HepG2 (cell line): ENCODE results near the gene KRT15. TPM values are rescaled to one million over a fixed set of nuclear protein-coding genes. Genes with fewer than 3 reads are reported as not detected.

Experiments used
- AGO2 ChIP-seq: fragments of 200-400 bp; formaldehyde crosslinking; optimal IDR thresholded peaks from 2 replicates; pipeline ENCODE3; 2017; ENCODE audit warnings: mild to moderate bottlenecking, low read depth, low read length, moderate library complexity
- CAMTA2 ChIP-seq: sonication (generic); formaldehyde crosslinking; IDR thresholded peaks from 2 replicates; pipeline ENCODE4 v1.4.0; 2020; ENCODE audit warnings: mild to moderate bottlenecking, missing genetic modification reagents, borderline replicate concordance
- CC2D1A ChIP-seq: sonication (generic); formaldehyde crosslinking; IDR thresholded peaks from 2 replicates; pipeline ENCODE4 v1.8.1; 2023; ENCODE audit warnings: mild to moderate bottlenecking, missing genetic modification reagents
- FOXJ3 ChIP-seq: sonication (generic); formaldehyde crosslinking; IDR thresholded peaks from 2 replicates; pipeline ENCODE4 v1.4.0; 2020; ENCODE audit warnings: missing genetic modification reagents, mild to moderate bottlenecking, borderline replicate concordance
- FOXO1 ChIP-seq: sonication (generic); formaldehyde crosslinking; IDR thresholded peaks from 2 replicates; pipeline ENCODE4 v1.4.0; 2020; ENCODE audit warnings: missing genetic modification reagents
- FOXP1 ChIP-seq, 2 experiments: fragments of 450-650 bp in 1 of 2; IDR thresholded peaks; 2 replicates each; pipeline ENCODE4 v1.6.1; 2017 to 2018; ENCODE audit warnings: antibody characterized with exemption in 1 of 2
- GPBP1L1 ChIP-seq: sonication (generic); formaldehyde crosslinking; IDR thresholded peaks from 2 replicates; pipeline ENCODE4 v1.5.0; 2020; ENCODE audit warnings: mild to moderate bottlenecking, missing genetic modification reagents
- HDAC1 ChIP-seq: sonication (generic); formaldehyde crosslinking; IDR thresholded peaks from 2 replicates; pipeline ENCODE4 v1.5.1; 2020; ENCODE audit warnings: mild to moderate bottlenecking, missing genetic modification reagents
- HNRNPLL ChIP-seq: fragments of 200-400 bp; formaldehyde crosslinking; IDR thresholded peaks from 2 replicates; pipeline ENCODE4 v1.6.1; 2017; ENCODE audit warnings: mild to moderate bottlenecking, low read depth, low read length; ENCODE audit not compliant: poor library complexity, severe bottlenecking
- MAF1 ChIP-seq: sonication (generic); formaldehyde crosslinking; IDR thresholded peaks from 2 replicates; pipeline ENCODE4 v1.5.0; 2020; ENCODE audit warnings: missing genetic modification reagents, borderline replicate concordance
- NFIC ChIP-seq: IDR thresholded peaks from 2 replicates; pipeline ENCODE4 v1.6.1; 2012; ENCODE audit warnings: mild to moderate bottlenecking, low read length, inconsistent platforms
- PLRG1 ChIP-seq: fragments of 450-650 bp; conservative IDR thresholded peaks from 2 replicates; pipeline ENCODE4 v1.6.1; 2016
- RFXAP ChIP-seq: sonication (generic); formaldehyde crosslinking; IDR thresholded peaks from 2 replicates; pipeline ENCODE4 v1.4.0; 2020; ENCODE audit warnings: missing genetic modification reagents, borderline replicate concordance
- SALL1 ChIP-seq: sonication (generic); formaldehyde crosslinking; IDR thresholded peaks from 2 replicates; pipeline ENCODE4 v1.8.0; 2022; ENCODE audit warnings: mild to moderate bottlenecking, missing genetic modification reagents
- TEF ChIP-seq: sonication (generic); formaldehyde crosslinking; IDR thresholded peaks from 2 replicates; pipeline ENCODE4 v1.5.0; 2020; ENCODE audit warnings: missing genetic modification reagents
- ZKSCAN1 ChIP-seq: fragments of 150-350 bp; IDR thresholded peaks from 2 replicates; pipeline ENCODE4 v1.6.1; 2014; ENCODE audit warnings: low read length
- ZNF30 ChIP-seq: sonication (generic); formaldehyde crosslinking; IDR thresholded peaks from 2 replicates; pipeline ENCODE4 v1.5.0; 2020; ENCODE audit warnings: mild to moderate bottlenecking, missing genetic modification reagents
- ZNF333 ChIP-seq: sonication (generic); formaldehyde crosslinking; IDR thresholded peaks from 2 replicates; pipeline ENCODE4 v1.4.0; 2020; ENCODE audit warnings: mild to moderate bottlenecking, missing genetic modification reagents, borderline replicate concordance
- ZSCAN29 ChIP-seq: sonication (generic); formaldehyde crosslinking; conservative IDR thresholded peaks from 2 replicates; pipeline ENCODE4 v1.4.0; 2020; ENCODE audit warnings: mild to moderate bottlenecking, missing genetic modification reagents
- ZSCAN5A ChIP-seq: sonication (generic); formaldehyde crosslinking; IDR thresholded peaks from 2 replicates; pipeline ENCODE4 v1.8.0; 2022; ENCODE audit warnings: mild to moderate bottlenecking, missing genetic modification reagents, borderline replicate concordance
- polyA plus RNA-seq, 8 experiments: library from polyadenylated mRNA; depleted of rRNA in 3 of 8; stranded (reverse) in 7 of 8; unstranded in 1 of 8; fragments of >200 nt; fragmentation: Illumina TruSeq in 4 of 8; extraction: Trizol in 4 of 8; gene quantifications; 2 replicates each; pipeline versions ENCODE4 v1.2.1 to v1.2.3, GENCODE V29; 2011 to 2016; ENCODE audit warnings: low read depth in 4 of 8, missing spikeins in 1 of 8, mixed read lengths in 1 of 8; ENCODE audit not compliant: insufficient read depth in 1 of 8
- total RNA-seq, 5 experiments: library from RNA; depleted of rRNA; stranded (reverse); fragments of >200 nt; fragmentation: Illumina TruSeq; extraction: Trizol; gene quantifications; 2 replicates each; pipeline ENCODE4 v1.2.3, GENCODE V29; 2016; ENCODE audit warnings: low read depth in 1 of 5
- TF ChIP-seq, protein P1 (sequence below): IDR thresholded peaks from 2 replicates; pipeline ENCODE4 v1.4.0; 2020; ENCODE audit warnings: mild to moderate bottlenecking, missing genetic modification reagents
- TF ChIP-seq, protein P2 (sequence below): sonication (generic); formaldehyde crosslinking; IDR thresholded peaks from 2 replicates; pipeline ENCODE4 v1.8.0; 2022; ENCODE audit warnings: mild to moderate bottlenecking, missing genetic modification reagents; ENCODE audit not compliant: insufficient replicate concordance

KRT15 gene
- total and polyA plus RNA-seq, 2 of the 13 experiments (the other 11 are each of a cell fraction or from before 2014, with no cell fraction given) = 0.46 to 0.63 TPM

DNA sequence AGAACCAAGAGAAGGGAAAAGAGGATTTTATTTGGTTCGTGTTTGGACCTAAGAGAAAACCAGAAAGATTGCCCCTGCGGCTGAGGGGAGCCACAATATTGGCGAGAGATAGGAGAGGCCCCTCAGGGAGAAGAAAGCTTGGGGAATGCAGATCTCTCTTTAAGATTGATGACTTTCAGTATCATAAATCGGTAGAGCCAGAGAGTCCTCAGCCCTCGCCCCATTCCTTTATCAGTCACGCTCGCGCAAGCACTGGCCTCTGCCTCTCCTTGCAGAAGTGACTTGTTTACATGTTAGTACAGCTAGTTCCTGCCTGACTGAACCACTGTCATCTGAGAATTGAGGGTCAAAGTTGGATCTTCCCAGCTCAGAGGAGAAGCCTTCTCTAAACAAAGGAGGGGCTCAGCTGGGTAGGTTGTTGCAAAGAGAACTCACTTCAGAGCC, 30.9 kb upstream of the KRT15 start (continued):
- TF ChIP-seq ZNF333 (CRISPR knock-in tag) (no peak), CAMTA2 (CRISPR knock-in tag) (no peak), HNRNPLL (no peak), RFXAP (no peak), HDAC1 (CRISPR knock-in tag) (no peak), ZSCAN5A (CRISPR knock-in tag) (no peak), FOXJ3 (no peak), GPBP1L1 (no peak), PLRG1 (no peak), MAF1 (no peak), ZSCAN29 (CRISPR knock-in tag) (0 out of 2 replicates have a peak, but pooled peaks have one; percentile 3), ZKSCAN1 (no peak), FOXO1 (CRISPR knock-in tag) (peak; percentile 47; the same call in 1 of the 2 replicates), TEF (no peak), SALL1 (no peak), ZNF30 (CRISPR knock-in tag) (no peak), CC2D1A (no peak), NFIC (no peak), AGO2 (no peak), FOXP1 (IDR thresholded peaks at IDR 0.05) (no peak), FOXP1 (CRISPR knock-in tag; IDR thresholded peaks at IDR 0.05) (peak; percentile 30; the same call in 1 of the 2 replicates)
- TF ChIP-seq, protein P1, sequence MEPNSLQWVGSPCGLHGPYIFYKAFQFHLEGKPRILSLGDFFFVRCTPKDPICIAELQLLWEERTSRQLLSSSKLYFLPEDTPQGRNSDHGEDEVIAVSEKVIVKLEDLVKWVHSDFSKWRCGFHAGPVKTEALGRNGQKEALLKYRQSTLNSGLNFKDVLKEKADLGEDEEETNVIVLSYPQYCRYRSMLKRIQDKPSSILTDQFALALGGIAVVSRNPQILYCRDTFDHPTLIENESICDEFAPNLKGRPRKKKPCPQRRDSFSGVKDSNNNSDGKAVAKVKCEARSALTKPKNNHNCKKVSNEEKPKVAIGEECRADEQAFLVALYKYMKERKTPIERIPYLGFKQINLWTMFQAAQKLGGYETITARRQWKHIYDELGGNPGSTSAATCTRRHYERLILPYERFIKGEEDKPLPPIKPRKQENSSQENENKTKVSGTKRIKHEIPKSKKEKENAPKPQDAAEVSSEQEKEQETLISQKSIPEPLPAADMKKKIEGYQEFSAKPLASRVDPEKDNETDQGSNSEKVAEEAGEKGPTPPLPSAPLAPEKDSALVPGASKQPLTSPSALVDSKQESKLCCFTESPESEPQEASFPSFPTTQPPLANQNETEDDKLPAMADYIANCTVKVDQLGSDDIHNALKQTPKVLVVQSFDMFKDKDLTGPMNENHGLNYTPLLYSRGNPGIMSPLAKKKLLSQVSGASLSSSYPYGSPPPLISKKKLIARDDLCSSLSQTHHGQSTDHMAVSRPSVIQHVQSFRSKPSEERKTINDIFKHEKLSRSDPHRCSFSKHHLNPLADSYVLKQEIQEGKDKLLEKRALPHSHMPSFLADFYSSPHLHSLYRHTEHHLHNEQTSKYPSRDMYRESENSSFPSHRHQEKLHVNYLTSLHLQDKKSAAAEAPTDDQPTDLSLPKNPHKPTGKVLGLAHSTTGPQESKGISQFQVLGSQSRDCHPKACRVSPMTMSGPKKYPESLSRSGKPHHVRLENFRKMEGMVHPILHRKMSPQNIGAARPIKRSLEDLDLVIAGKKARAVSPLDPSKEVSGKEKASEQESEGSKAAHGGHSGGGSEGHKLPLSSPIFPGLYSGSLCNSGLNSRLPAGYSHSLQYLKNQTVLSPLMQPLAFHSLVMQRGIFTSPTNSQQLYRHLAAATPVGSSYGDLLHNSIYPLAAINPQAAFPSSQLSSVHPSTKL (CRISPR knock-in tag) = peak; percentile 33; the same call in 1 of the 2 replicates
- TF ChIP-seq, protein P2, sequence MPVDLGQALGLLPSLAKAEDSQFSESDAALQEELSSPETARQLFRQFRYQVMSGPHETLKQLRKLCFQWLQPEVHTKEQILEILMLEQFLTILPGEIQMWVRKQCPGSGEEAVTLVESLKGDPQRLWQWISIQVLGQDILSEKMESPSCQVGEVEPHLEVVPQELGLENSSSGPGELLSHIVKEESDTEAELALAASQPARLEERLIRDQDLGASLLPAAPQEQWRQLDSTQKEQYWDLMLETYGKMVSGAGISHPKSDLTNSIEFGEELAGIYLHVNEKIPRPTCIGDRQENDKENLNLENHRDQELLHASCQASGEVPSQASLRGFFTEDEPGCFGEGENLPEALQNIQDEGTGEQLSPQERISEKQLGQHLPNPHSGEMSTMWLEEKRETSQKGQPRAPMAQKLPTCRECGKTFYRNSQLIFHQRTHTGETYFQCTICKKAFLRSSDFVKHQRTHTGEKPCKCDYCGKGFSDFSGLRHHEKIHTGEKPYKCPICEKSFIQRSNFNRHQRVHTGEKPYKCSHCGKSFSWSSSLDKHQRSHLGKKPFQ = peak; percentile 16
